Gastrocnemius medialis (tissue), 4 donors: ENCODE measurements around the gene DISC1. TPM values are rescaled to one million over a fixed set of nuclear protein-coding genes. Genes with fewer than 3 reads are reported as not detected.

Experiments used
- ATAC-seq, 2 donors: fragments of 150-250 bp; one replicate each; pipeline ENCODE4 v1.9.1; 2016
- DNase-seq, 2 donors: peaks; one replicate each; pipeline ENCODE4 v3.0.0-alpha.2; 2019
- H3K27ac ChIP-seq, 4 donors: fragments of 200-600 bp; sonication (generic); 1 replicate in 1 of 4; 2 replicates in 3 of 4; pipeline ENCODE4 v1.5.1; 2016 to 2018; ENCODE audit warnings: mild to moderate bottlenecking in 2 of 4, moderate library complexity in 1 of 4
- H3K27me3 ChIP-seq, 3 donors: fragments of 200-600 bp; sonication (generic) in 2 of 3; 1 replicate in 1 of 3; 2 replicates in 2 of 3; pipeline versions ENCODE4 v1.5.1 to v1.6.0; 2016 to 2019; ENCODE audit warnings: mild to moderate bottlenecking in 1 of 3, moderate library complexity in 1 of 3
- H3K36me3 ChIP-seq, 2 donors: fragments of 200-600 bp; sonication (generic) in 1 of 2; one replicate each; pipeline ENCODE4 v1.5.1; 2017 to 2018
- H3K4me1 ChIP-seq, 2 donors: fragments of 200-600 bp; sonication (generic) in 1 of 2; one replicate each; pipeline ENCODE4 v1.5.1; 2016 to 2017; ENCODE audit warnings: mild to moderate bottlenecking in 2 of 2
- H3K4me3 ChIP-seq, 4 donors: fragments of 200-600 bp; sonication (generic) in 3 of 4; 1 replicate in 1 of 4; 2 replicates in 3 of 4; pipeline ENCODE4 v1.5.1; 2016 to 2019; ENCODE audit warnings: mild to moderate bottlenecking in 2 of 4
- H3K9me3 ChIP-seq, 3 donors: fragments of 200-600 bp; sonication (generic) in 2 of 3; 1 replicate in 1 of 3; 2 replicates in 2 of 3; pipeline ENCODE4 v1.5.1; 2016 to 2019
- CTCF ChIP-seq, 5 experiments: fragments of 450-650 bp in 3 of 5; fragments of 200-600 bp in 2 of 5; sonication (generic) in 2 of 5; IDR thresholded peaks in 4 of 5; conservative IDR thresholded peaks in 1 of 5; 1 replicate in 4 of 5; 2 replicates in 1 of 5; pipeline ENCODE4 v1.5.1; 2016 to 2019; ENCODE audit warnings: antibody characterized with exemption in 5 of 5, mild to moderate bottlenecking in 3 of 5, moderate library complexity in 3 of 5
- POLR2A ChIP-seq, 2 donors: fragments of 450-650 bp; IDR thresholded peaks; one replicate each; pipeline ENCODE4 v1.6.1; 2017; ENCODE audit warnings: antibody characterized with exemption in 2 of 2, mild to moderate bottlenecking in 2 of 2, moderate library complexity in 2 of 2
- in situ Hi-C, 4 donors: fragments of 200-750 bp; cut with MboI; loops; one replicate each; pipeline versions ENCODE4 v1.15.0 to v1.8.0; 2017; ENCODE audit warnings: low sequenced_read_pairs in 4 of 4
- intact Hi-C: fragments of 100-400 bp; cut with DNase I; formaldehyde crosslinking; loops from one replicate; pipeline ENCODE4 v1.15.1; 2023; ENCODE audit warnings: low total_unique reads
- total RNA-seq, 4 donors: library from RNA; depleted of rRNA; stranded (reverse); fragments of >200 nt; gene quantifications; one replicate each; pipeline versions ENCODE4 v1.1.0 to v1.2.3, GENCODE V29; 2016

DISC1 gene
- total RNA-seq, 4 donors from 2014 or later, result 2.3 to 5.8 (median 2.6) TPM

GRCh38 chr1:231596337-231596791 lies 30.2 kb upstream of the DISC1 start:
- in situ Hi-C loops, result loop anchor here in 1 of 4 donors (5.0 kb wide), 1 partner anchor 239 kb away; no protein-coding TSS in a partner anchor
- no peaks in the 10 kb centered on the region for H3K27me3 ChIP-seq
- H3K36me3 ChIP-seq, result no peaks in the 10 kb centered on the region
- DNase-seq, result no peak
- H3K9me3 ChIP-seq, result no peaks in the 10 kb centered on the region
- H3K4me1 ChIP-seq, result peaks cover 0 to 6% of the 10 kb centered on the region in 2 donors
- TF ChIP-seq CTCF (IDR thresholded peaks at IDR 0.05 in 4 of 5, conservative IDR thresholded peaks at IDR 0.05 in 1 of 5), result no peak
- no peak for TF ChIP-seq POLR2A (IDR thresholded peaks at IDR 0.05)
- H3K27ac ChIP-seq, result peak overlapping the region in 2 of 4 donors; percentile 18 to 50
- intact Hi-C loops, result no loop called here
- ATAC-seq, result no peak
- H3K4me3 ChIP-seq, result no peak overlapping the region

GRCh38 chr1:231597971-231598370 lies 28.6 kb upstream of the DISC1 start:
- H3K27ac ChIP-seq, result no peak overlapping the region

GRCh38 chr1:231600458-231600976 lies 26.1 kb upstream of the DISC1 start:
- no peak for DNase-seq
- intact Hi-C loops, result loop anchor here (5.0 kb wide), 1 partner anchor 173 kb away; no protein-coding TSS in a partner anchor
- Histone ChIP-seq H3K36me3 (no peaks in the 10 kb centered on the region), H3K27me3 (no peaks in the 10 kb centered on the region), H3K27ac (peak overlapping the region; percentile 21 to 61 (median 46)), H3K4me1 (peaks cover 0 to 17% of the 10 kb centered on the region in 2 donors), H3K9me3 (no peaks in the 10 kb centered on the region), H3K4me3 (no peak overlapping the region)
- in situ Hi-C loops, result loop anchor here in 2 of 4 donors (10.0 to 25.0 kb wide), 3 partner anchors 246 to 613 kb away; partner anchors contain the start of genes ARV1 (in 2 of the 2) and TTC13 (in 2 of the 2)
- no peak for ATAC-seq
- TF ChIP-seq POLR2A (IDR thresholded peaks at IDR 0.05), result no peak
- TF ChIP-seq CTCF (IDR thresholded peaks at IDR 0.05 in 4 of 5, conservative IDR thresholded peaks at IDR 0.05 in 1 of 5), result no peak

More at GRCh38 chr1:231597971-231598370, 28.6 kb upstream of the DISC1 start:
- in situ Hi-C loops (loop anchor here in 1 of 4 donors (5.0 kb wide), 1 partner anchor 241 kb away; no protein-coding TSS in a partner anchor), intact Hi-C loops (no loop called here)
- no peak for TF ChIP-seq POLR2A (IDR thresholded peaks at IDR 0.05)
- TF ChIP-seq CTCF (IDR thresholded peaks at IDR 0.05 in 4 of 5, conservative IDR thresholded peaks at IDR 0.05 in 1 of 5), result no peak
- H3K4me1 ChIP-seq, result peaks cover 0 to 17% of the 10 kb centered on the region in 2 donors
- ATAC-seq, result no peak
- no peaks in the 10 kb centered on the region for H3K9me3 ChIP-seq
- no peak for DNase-seq
- H3K27me3 ChIP-seq, result no peaks in the 10 kb centered on the region
- H3K4me3 ChIP-seq, result no peak overlapping the region
- no peaks in the 10 kb centered on the region for H3K36me3 ChIP-seq

- intact Hi-C loops, result loop anchor here (5.0 kb wide), 1 partner anchor 175 kb away; no protein-coding TSS in a partner anchor
- no peaks in the 10 kb centered on the region for H3K27me3 ChIP-seq
- H3K36me3 ChIP-seq, result no peaks in the 10 kb centered on the region
- H3K27ac ChIP-seq, result peak overlapping the region in 3 of 4 donors; percentile 43 to 61 (median 43)
- in situ Hi-C loops, result loop anchor here in 2 of 4 donors (10.0 to 25.0 kb wide), 3 partner anchors 247 to 615 kb away; partner anchors contain the start of genes ARV1 (in 2 of the 2) and TTC13 (in 2 of the 2)
- no peak for ATAC-seq
- peaks cover 0 to 17% of the 10 kb centered on the region in 2 donors for H3K4me1 ChIP-seq
- H3K9me3 ChIP-seq, result no peaks in the 10 kb centered on the region
- no peak overlapping the region for H3K4me3 ChIP-seq
- no peak for DNase-seq
- TF ChIP-seq POLR2A (IDR thresholded peaks at IDR 0.05) (no peak), CTCF (IDR thresholded peaks at IDR 0.05 in 4 of 5, conservative IDR thresholded peaks at IDR 0.05 in 1 of 5) (no peak)
Observed at GRCh38 chr1:231601824-231602672, 24.5 kb upstream of the DISC1 start.
